GM20431 (cell line): Measurements from ENCODE around the gene ARMH1.
"Not testable (repeated sequence)": the region's sequence is repeated elsewhere in the genome, so short reads cannot be mapped to it uniquely, and the experiment has no call there.

Experiments used
- in situ Hi-C: fragments of 300-500 bp; cut with MseI, MboI; formaldehyde crosslinking; loops from one replicate; pipeline ENCODE4 v1.15.0; 2020; ENCODE audit warnings: low sequenced_read_pairs; ENCODE audit not compliant: unreplicated experiment

The ARMH1 gene

DNA sequence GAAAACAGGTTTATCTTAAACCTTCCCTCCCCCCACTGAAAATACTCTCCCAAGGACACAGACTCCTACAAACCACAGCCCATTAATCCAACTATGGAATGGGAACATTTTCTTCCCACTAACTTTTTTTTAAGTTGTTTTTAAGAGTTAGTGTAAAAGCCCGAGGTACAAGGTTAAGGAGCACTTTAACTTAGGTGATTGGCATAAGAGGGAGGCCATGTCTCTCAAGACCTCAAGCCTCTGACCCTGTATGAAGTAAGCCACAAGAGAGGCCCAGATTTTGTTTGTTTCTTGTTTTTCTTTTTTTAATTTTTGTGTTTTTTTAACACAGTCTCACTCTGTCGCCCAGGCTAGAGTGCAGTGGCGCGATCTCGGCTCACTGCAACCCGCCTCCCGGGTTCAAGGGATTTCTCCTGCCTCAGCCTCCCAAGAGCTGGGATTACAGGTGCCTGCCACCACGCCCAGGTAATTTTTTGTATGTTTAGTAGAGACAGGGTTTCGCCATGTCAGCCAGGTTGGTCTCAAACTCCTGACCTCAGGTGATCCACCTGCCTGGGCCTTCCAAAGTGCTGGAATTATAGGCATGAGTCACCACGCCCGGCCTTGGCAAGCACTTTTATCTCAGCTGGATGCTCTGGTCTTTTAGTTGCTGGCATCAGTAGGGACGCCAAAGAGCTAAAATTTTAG, 14.4 kb downstream of the ARMH1 start:
- in situ Hi-C loops = no loop called here

DNA sequence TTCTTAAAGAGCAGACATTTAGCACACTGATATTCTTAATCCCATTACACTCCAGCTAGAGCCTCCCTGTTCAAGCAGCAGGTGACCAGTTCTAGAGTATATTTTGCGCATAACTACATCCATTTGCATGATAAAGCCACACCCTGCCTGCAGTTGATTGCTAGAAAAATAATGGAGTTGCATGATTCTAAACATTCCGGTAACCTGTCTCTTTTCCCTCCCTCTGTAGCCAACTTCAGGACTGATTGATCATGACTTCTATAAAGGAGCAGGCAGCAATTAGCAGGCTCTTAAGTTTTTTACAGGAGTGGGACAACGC, 14.9 kb downstream of the ARMH1 start:
- in situ Hi-C loops = no loop called here

DNA sequence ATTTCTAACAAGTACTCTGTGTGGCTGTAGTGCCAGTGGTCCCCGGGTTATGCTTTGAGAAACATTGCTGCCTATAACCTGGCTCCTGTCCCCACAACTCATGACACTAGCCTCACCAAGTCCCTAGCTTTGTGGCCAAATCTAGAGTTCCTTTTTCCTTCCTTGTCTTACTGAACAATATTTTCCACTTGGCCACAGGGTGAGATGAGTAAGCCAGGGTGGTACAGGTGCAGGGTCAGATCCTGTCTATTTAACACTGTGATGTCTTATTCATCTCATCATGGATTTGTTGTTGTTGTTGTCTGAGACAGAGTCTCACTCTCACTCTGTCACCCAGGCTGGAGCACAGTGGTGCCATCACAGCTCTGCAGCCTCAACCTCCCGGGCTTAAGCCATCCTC, 18.6 kb downstream of the ARMH1 start:
- in situ Hi-C loops = no loop called here

- in situ Hi-C loops = no loop called here
Observed at GRCh38 chr1:44693900-44694299, 19.4 kb downstream of the ARMH1 start.

- in situ Hi-C loops = no loop called here
Observed at GRCh38 chr1:44694863-44695478, 20.5 kb downstream of the ARMH1 start.

DNA sequence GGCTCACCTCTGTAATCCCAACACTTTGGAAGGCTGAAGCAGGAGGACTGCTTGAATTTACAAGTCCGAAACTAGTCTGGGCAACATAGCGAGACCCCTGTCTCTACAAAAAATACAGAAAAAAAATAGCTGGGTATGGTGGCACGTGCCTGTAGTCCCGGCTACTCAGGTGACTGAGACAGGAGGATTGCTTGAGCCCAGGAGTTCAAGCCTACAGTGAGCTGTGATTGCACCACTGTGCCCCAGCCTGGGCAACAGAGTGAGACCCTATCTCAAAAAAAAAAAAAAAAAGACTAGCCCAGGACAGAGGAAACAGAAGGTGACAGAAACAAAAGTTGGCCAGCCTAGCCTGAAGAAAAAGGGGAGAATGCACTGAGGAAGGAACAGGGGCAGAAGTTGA, 21.2 kb downstream of the ARMH1 start:
- in situ Hi-C loops = no loop called here

DNA sequence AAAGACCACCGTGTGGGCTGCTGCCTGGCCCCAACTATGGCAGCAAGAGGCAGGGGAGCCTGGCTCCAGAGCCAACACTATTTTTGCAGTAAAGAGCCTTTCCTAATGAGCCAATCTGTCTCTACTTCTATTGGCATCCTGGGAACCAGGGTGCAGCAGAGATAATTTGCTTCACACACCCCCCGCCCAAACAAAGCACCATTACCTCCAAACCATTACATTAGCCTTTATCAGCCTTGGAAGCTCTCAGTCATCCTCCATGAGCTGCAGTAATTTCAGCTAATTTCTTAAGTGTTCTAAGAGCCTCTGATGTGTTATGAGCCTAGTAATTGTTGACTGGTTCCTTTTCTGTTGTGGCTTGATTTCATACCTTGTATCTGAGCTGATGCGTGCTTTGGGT, 21.6 kb downstream of the ARMH1 start:
- in situ Hi-C loops = no loop called here

- in situ Hi-C loops = no loop called here
Observed at GRCh38 chr1:44696789-44697345, 22.4 kb downstream of the ARMH1 start.

- in situ Hi-C loops = no loop called here
Observed at GRCh38 chr1:44698138-44698537, 23.6 kb downstream of the ARMH1 start.

GRCh38 chr1:44699375-44699774, 24.9 kb downstream of the ARMH1 start:
- in situ Hi-C loops = not testable (repeated sequence)

DNA sequence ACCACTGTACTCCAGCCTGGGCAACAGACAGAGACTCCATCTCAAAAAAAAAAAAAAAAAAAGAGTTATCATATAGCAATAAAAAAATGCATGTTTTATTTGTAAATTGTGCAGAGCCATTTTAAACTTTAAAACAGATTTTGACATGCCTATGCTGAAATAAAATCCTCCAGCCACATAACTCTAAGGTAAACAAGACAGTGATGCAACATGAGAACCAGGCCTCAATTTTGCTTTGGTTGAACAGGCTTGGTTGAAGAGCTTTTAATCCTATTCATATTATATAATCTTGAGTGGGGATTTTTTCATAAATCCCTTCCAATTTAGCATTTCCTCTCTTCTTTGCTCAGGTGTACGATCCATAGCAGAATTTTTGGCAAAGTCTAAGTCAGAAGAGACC, 26.1 kb downstream of the ARMH1 start:
- in situ Hi-C loops = no loop called here

GRCh38 chr1:44701141-44701573, 26.6 kb downstream of the ARMH1 start:
- in situ Hi-C loops = no loop called here

DNA sequence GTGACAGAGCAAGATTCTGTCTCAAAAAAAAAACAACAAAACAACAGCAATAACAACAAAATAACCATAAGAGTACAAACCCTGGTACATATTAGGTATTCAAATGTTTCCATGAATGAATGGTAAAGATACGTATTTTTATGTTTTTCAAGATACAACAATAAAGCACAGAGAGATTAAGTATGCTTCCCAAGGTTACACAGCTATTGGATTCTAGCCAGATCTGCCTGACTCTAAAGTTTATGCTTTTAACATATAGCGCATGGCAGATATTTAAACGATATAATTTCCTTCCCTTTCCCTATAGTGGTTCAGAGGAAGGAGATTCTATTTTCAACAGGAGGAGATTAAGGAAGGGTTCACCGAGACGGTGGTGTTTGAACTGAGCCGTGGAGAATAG, 31.0 kb downstream of the ARMH1 start:
- in situ Hi-C loops = no loop called here

GRCh38 chr1:44705938-44706337, 31.4 kb downstream of the ARMH1 start:
- in situ Hi-C loops = no loop called here

DNA sequence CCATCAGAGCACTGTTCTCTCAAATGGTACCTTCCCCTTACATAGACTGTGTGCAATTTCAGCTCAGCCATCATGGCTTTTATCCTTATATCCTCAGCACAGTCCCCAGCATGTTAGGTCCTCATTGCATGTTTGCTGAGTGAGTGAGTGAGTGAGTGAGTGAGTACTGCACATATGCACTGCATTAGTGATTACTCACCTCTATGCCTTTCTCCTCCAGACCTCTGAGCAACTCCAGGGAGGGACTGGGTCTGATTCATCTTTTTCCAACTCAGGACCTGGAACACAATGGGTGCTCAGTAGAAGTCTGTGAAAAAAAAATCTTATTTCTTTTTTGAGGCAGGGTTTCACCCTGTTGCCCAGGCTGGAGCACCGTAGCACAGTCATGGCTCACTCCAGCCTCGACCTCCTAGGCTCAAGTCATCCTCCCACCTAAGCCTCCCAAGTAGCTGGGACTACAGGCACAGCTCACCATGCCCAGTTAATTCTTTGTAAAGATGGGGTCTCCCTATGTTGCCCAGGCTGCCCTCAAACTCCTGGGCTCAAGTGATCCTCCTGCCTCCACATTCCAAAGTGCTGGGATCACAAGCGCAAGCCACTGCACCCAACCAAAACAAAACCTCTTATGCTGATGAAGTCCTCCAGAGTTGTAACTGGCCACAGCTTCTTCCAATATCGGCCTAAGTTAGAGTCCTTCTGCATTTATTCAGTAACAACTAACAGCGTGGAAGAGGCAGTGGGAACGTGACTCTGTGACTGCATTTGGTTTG, 32.8 kb downstream of the ARMH1 start:
- in situ Hi-C loops = no loop called here

DNA sequence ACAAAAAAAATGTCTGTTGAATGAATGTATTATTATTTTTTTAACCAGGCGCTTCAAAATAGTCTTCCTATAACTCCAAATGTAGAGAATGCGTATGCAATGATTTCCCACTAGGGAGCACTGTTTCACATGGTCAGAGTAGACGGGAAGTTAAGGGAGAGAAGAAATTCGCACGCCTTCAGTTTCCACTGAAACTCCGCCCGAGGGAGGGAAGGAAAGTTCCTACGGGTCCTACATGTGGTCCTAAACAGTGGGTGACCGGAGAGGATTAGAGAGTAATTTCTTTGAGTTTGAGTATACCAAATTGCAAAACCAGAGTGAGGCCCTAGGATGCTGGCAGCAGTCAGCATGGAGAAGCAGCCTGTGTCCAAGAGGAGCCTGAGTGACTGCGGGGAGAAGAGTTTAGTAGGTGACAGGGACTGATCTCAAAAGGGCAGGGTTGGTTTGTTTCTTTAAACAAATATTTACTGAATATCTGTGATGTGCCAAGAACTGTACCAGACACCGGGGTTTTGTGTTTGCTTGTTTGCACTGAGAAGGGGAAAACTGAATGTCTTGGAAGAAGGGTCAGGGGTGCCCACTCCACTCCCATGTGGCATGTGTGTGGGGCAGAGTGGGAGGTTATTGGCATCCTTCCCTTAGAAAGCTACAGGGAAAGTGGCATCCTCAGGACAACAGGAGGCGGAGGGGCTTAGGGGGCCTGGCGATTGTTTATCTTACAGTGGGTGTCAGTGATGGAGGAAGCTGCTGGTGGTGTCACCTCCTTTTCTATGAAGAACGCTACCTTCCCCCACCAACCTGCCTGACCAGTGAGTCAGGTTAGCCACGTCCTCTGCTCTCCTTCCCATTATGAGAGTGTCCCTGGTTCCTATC, 33.7 kb downstream of the ARMH1 start:
- in situ Hi-C loops = no loop called here

GRCh38 chr1:44713321-44713781, 38.8 kb downstream of the ARMH1 start:
- in situ Hi-C loops = no loop called here

DNA sequence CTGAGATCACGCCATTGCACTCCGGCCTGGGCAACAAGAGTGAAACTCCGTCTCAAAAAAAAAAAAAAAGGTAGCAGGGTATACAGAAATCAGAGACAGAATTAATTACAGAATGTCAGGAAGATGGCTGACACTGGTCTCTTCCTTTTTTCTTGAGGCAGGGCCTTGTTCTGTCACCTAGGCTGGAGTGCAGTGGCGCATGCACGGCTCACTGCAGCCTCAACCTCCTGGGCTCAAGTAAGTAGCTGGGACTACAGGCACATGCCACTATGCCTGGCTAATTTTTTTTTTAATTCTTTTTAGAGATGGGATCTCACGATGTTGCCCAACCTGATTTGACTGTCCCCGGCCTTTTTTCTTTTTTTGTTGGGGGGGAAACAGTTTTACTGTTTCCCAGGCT, 40.0 kb downstream of the ARMH1 start:
- in situ Hi-C loops = no loop called here

DNA sequence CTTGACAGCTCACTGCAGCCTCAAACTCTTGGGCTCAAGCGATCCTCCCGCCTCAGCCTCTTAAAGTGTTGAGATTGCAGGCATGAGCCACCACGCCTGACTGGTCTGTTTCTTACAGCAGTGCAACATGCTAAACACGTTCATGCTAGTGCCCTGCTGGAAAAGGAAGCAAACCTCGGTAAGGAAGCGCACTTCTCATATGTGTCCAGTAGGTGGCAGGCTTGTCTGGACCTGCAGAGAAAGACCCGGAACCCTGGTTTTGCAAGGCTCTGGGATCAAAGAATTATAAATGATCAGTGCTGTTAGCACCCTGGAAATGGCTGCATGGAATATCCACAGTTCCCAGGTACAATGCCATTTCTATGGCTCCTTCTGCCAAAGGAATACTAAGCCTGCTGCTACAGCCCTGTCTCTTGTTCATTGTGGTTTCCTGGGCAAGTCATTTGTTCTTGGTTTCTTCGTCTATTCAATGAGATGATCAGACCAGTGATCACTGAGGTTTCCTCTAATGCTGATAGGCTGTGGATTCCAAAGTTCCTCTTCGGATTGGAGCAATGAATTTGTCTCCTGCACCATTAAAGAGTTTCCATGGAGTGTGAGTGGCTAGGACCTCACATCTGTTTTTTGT, 40.5 kb downstream of the ARMH1 start:
- in situ Hi-C loops = no loop called here

GRCh38 chr1:44717156-44717555, 42.6 kb downstream of the ARMH1 start:
- in situ Hi-C loops = no loop called here
